CMK (cell line): ENCODE measurements around the gene PGAM5.

Experiments used
- DNase-seq: peaks from one replicate; pipeline ENCODE4 v3.0.0-alpha.2; 2010; ENCODE audit warnings: low read depth

The PGAM5 gene

DNA sequence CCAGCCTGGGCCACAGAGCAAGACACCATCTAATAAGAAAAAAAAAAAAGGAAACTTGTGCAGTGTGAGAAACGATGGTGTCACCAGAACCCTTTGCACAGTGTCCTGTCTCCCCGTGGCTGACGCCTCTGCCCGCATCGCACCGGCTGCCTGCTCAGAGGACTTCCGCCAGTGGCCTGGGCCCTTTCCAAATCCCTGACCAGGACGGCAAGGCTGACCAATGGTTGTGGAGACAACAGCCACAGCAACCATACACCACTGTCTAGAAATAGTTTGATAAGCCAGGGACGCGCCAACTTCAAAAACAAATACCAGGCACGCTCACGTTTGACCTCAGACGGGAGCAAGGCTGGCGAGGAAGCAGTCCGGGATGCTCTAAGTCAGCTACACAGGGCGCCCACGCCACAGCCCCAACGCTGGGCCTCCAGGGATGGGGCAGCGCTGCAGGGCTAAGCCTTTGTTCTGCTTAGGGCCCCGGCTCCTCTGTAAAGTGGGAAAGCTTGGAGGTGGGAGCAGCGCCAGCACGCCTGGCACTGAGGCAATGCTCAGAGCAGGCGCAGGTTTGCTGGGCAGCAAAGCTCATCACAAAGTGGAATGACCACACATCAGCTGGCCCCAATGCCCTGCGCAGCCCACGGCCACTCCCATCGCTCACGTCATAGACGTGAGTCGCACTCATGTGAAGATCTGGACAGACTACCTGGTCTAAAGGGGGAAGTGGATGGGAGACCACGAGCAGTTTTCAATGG, 12.5 kb downstream of the PGAM5 start:
- no peak for DNase-seq

DNA sequence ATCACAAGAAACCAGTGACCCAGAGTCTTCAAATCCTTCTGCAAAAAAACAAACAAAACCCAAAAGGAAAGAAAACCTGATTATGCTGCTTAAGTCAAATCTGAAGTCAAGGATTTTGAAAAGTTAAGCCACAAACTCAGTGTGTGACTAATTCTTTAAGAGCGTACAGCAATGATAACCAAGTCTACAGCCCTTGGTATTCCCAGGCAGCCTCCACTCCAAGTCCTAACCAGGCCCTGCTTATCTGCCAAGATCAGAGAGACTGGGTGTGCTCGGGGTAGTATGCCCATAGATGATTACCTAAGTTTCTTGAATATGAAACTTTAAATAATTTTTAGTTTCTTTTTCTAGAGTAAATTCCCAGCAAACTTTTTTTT, 13.1 kb downstream of the PGAM5 start:
- no peak for DNase-seq

DNA sequence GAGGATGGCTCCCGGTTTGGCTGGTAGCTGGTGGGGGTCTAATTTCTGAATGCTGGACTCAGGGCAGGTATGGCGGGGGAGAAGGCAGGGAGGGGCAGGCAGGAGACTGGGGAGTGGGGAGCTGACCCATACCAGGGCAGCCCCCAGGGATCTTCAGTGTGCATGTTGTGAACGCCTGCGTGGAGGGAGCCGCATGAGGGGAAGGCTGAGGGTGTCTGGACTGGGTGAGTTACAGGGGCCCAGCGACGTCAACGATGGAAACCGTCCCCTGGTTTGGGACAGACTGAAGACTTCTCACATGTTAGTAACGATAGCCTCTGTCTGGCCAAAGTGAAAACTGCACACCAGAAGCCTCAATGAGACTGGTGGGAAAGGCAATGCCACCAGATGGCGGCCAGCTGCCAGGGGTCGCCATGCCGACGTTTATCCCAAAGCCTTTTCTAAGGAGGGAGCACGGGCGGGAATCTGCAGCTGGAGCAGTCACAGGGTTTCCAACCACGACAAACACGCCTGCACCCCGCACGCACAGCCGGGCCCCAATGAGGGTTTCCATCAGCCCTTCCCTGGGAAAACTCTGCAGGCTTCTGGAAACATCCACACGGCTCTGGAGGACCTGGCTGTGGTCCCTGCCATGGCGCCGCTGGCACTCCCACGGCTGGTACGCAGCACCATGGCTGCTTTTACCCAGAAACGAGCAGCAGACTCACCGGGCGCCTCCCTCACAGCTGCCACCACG, 14.0 kb downstream of the PGAM5 start:
- DNase-seq, result no peak

DNA sequence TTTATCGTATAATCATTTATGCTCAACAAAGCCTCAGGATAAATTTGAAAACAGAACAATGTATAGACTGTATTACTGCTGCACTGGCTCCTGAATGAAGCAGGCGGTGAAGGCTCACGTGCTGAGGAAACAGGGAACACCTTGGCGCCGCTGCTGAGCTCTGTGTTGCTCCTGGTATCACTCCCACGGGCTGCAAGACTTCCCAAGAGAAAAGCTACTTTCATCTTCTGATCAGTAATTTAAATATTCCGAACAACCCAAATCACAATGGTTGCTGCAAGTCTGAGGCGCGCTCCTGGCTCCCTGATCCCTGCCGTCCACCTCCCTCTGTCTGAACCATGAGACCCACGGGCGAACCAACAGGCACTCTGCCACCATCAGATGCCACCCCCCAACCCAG, 15.7 kb downstream of the PGAM5 start:
- DNase-seq, result no peak

- DNase-seq, result no peak
Observed at GRCh38 chr12:132727091-132727794, 16.6 kb downstream of the PGAM5 start.

GRCh38 chr12:132728502-132728901, 17.9 kb downstream of the PGAM5 start:
- no peak for DNase-seq

GRCh38 chr12:132729541-132730320, 19.1 kb downstream of the PGAM5 start:
- DNase-seq, result no peak

GRCh38 chr12:132730353-132730752, 19.7 kb downstream of the PGAM5 start:
- no peak for DNase-seq

GRCh38 chr12:132731574-132731973, 20.9 kb downstream of the PGAM5 start:
- DNase-seq, result no peak

GRCh38 chr12:132734206-132734605, 23.6 kb downstream of the PGAM5 start:
- no peak for DNase-seq

DNA sequence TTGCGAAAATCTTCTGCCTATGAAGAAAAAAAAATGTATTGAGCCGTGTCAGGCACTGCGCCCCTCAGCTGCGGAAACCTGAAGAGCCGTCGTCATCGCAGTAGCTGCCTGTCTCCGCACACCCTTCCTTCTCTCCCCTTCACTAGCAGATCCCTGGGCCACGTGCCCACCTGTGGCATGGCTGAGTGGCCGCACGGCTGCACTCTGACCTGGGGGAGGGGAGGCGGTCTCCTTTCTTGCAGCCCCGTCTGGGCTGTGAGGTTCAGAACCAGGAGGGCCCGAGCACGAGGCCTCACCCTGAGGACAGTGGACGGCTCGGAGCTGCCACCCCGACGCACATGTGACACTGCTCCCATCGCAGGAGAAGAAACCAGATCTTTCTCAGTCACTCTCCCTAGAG, 24.9 kb downstream of the PGAM5 start:
- no peak for DNase-seq

DNA sequence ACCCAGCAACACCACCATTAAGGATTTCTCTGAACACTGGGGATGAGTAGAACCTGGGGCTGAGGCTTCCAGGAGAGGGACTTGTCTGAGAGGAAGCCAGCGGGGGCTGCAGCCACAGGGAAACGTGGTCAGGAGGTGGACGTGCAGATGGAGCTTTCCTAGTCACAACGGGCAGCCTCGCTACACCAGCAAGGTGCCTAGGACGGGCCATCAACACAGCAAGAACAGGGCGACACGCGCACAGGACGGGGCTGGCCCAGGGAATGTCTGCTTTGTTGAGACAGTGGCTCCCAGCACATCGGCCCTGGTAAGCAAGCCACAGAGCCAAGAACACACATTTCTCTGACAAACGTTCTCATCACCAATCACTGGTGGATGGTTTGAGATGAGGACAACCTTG, 25.7 kb downstream of the PGAM5 start:
- DNase-seq, result no peak

DNA sequence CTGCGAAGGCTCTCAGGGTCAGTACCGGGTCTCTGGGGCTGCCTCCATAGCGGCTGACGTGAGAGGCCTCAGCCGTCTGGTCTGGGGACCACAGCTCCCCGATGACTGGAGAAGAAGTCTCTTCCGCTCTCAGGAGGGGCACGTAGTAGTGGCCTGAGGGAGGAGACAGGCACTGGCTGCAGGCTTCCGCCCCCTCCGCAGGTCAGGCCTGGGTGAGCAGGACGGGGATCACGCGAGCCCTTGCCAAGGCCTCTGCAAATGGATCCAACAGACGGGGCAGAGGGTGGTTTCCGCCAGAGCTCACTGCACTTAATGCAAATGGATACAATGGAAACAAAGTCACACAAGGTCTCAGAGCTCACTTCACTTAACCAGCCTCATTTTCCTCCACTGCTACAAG, 26.3 kb downstream of the PGAM5 start:
- no peak for DNase-seq

DNA sequence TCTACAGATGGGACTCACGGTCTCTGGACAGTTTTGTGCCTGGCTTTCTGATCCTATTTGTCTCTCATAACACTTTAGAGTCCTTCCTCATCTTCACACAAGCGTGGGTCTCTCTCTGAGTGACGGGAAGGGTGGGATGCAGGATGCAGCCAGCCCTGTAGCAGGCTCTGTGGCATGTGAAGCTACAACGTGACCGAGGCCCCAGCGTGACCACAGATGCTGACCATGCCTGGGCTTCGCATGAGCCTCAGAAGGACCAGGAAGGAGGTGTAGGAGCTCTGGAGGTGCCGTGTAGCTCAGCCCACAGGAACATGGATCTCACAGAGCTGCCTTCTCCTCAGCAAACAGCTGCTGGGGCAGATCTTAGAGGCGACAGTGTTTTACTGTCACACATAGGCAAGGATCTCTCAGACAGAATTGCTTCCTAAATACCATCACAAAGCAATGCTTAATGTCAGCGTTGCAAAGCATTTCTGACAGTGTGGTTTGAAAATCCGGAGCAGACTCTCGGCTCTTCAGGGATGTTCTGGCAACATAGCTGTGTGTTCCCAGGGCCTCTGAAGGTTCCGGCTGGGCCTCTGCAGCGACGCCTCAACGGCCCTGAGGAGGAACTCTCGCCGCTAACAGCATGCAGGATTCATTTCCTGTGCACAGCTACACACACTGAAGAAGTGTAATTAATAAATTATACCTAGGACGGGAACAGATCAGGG, 29.1 kb downstream of the PGAM5 start:
- DNase-seq, result no peak

GRCh38 chr12:132740313-132740646, 29.6 kb downstream of the PGAM5 start:
- DNase-seq, result no peak

GRCh38 chr12:132740652-132741051, 30.0 kb downstream of the PGAM5 start:
- no peak for DNase-seq

DNA sequence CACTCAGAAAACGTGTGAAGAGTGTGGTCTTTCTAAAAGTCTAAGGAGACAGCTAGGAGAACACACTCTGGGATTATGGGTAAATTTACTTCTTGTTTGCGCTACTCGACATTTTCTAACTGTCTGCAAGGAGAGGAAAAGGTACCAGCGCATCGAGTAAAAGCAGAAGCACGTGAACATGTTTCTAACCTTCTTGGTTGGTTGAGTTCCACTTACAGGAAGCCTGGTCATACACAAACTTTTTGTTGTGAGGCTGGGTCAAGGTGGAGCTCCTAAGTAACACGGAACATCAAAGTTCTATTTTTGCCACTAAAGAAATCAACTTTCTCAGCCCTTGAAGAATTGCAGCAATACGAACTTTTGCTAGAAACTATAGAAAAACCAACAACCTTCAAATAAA, 31.0 kb downstream of the PGAM5 start:
- DNase-seq, result no peak

DNA sequence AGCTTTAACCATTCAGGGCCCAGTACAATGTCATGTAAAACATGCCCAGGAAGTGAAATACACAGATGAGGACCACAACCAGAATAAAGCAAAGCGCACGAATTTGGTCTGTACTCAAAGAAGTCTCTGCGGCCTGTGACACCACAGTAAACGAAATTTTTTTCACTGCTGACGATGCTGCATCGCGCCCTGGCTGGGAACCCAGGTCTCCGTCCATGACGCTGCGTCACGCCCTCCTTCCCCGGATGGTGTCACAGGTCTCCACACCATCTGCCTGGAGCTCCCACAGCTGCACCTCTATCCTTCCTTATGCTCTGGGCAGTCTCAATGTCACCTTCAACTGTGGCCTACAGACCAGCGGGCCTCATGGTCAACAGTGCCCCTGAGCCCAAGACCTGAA, 33.2 kb downstream of the PGAM5 start:
- no peak for DNase-seq

DNA sequence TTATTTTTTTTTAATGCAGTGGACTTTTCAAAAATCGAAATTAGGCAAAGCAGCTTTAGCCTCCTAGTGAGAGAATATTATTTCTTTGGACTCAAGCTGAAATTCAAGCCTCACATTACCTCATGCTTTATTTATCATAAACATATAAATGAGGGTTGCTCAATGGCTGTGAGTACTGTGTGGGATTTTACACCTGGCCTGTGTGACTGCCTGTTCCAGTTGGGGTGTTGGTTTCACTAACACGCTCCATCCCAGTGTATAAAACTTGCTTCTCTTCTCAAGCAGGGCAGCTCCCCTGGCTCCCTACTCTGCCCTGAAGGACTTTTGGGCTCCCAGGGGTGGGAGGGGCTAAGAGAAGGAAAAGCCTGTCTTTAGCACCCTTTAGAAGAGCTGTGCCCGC, 36.0 kb downstream of the PGAM5 start:
- DNase-seq, result no peak

DNA sequence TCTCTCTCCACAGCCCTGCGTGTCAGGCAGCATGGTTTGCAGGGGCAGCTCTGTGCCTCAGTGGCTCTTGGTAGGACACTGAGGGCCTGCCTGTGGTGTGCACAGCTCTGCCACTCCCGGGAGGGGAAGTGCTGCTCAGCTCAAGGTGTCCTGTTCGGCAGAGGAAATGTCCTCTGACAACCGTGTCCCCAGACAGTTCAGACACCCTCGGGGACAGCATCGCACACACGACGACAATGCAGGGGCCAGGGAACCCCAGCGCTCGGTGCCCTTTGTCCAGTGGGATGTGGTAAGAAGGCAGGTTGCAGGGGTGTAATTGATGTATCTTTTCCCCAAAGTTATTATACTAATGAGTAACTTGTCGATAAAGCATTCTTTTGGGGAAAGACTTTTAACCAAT, 36.8 kb downstream of the PGAM5 start:
- DNase-seq, result no peak

- no peak for DNase-seq
Observed at GRCh38 chr12:132747896-132748295, 37.3 kb downstream of the PGAM5 start.

DNA sequence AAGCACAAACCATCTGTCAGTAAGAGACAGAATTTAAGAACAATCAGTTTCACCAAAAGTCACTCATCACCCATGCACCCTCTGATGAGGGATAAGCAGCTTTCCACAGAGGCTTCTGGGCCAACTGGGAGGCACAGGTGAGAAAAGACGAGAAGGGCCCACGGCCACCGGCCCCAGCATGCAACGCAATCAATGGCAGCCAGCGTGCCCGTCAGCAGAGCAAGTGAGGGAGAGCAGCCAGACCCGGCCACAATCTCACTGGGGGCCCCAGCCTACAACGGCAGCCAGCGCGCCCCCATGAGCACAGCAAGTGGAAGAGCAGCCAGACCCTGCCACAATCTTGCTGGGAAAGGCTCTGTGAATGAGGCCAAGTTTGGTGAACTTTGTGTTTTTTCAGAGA, 37.7 kb downstream of the PGAM5 start:
- DNase-seq, result no peak
